Measurements from ENCODE around the gene ISY1. TPM values are rescaled to one million over a fixed set of nuclear protein-coding genes. Genes with fewer than 3 reads are reported as not detected.

Gene ISY1
- total and polyA plus RNA-seq, 2 donors (not counting 1 experiment from before 2014, with no cell fraction given) = 26.4 to 49.6 TPM

- Histone ChIP-seq H4K20me1 (ENCODE audit: control insufficient read depth, insufficient read depth, low read length, poor library complexity, severe bottlenecking) (peaks cover 37% of the 10 kb centered on the region), H3K27ac (ENCODE audit: low read length in 2 of 2) (peak overlapping the region in 1 of 2 donors; percentile 35), H3K4me1 (ENCODE audit: control insufficient read depth in 2 of 2, insufficient read depth in 2 of 2, low read length in 2 of 2) (peaks cover 42 to 46% of the 10 kb centered on the region in 2 donors), H3K36me3 (replicated peaks in 1 of 2; ENCODE audit: control extremely low read depth in 1 of 2, control insufficient read depth in 1 of 2, extremely low read depth in 1 of 2, insufficient read depth in 2 of 2, low read length in 1 of 2) (peaks cover 4% of the 10 kb centered on the region in 2 experiments), H3K9me3 (ENCODE audit: control extremely low read depth in 1 of 3, control insufficient read depth in 2 of 3, insufficient read depth in 1 of 3, low read length in 2 of 3) (no peaks in the 10 kb centered on the region), H3K4me2 (replicated peaks; ENCODE audit: low read depth, low read length, poor library complexity, severe bottlenecking) (peak overlapping the region; percentile 98), H3K4me3 (ENCODE audit: control extremely low read depth in 1 of 5, extremely low read depth in 1 of 5, insufficient read depth in 1 of 5, low read depth in 2 of 5, low read length in 4 of 5) (peak overlapping the region; percentile 68 to 81 (median 76)), H2AFZ (ENCODE audit: insufficient read depth, low read depth, low read length, poor library complexity, severe bottlenecking) (no peak overlapping the region), H3K27me3 (replicated peaks in 1 of 4; ENCODE audit: control extremely low read depth in 1 of 4, control insufficient read depth in 3 of 4, insufficient read depth in 4 of 4, low read length in 3 of 4) (no peaks in the 10 kb centered on the region), H3K79me2 (ENCODE audit: control insufficient read depth, insufficient read depth, low read length) (peaks cover 49% of the 10 kb centered on the region), H3K9ac (ENCODE audit: low read length) (peak overlapping the region; percentile 80)
- WGBS (ENCODE audit: insufficient coverage) = 57% methylated on average over 9 of the region's 13 CpGs
- ChIA-PET CTCF (interaction anchor here (1.5 to 4.3 kb wide), 6 partner anchors 42 to 205 kb away, joined by 4 to 32 read pairs (median 16); partner anchors contain the start of gene ISY1), POLR2A (interaction anchor here (1.0 to 1.6 kb wide), 3 partner anchors 93 to 197 kb away, joined by 3 to 6 read pairs (median 3); a partner anchor contains a TSS)
- Mint-ChIP-seq H3K27ac (peak overlapping the region; percentile 84), H3K4me1 (peaks cover 53% of the 10 kb centered on the region), H3K27me3 (no peaks in the 10 kb centered on the region), H3K4me3 (peak overlapping the region; percentile 88), H3K9me3 (ENCODE audit: insufficient read depth) (no peaks in the 10 kb centered on the region)
- TF ChIP-seq EZH2 (IDR thresholded peaks at IDR 0.05; ENCODE audit: borderline replicate concordance, insufficient read depth, low read depth, low read length, poor library complexity, severe bottlenecking) (no peak), CTCF (IDR thresholded peaks at IDR 0.05) (no peak)
- intact Hi-C loops (cut with micrococcal nuclease) = loop anchor here (1.0 to 5.0 kb wide), 8 partner anchors 42 to 458 kb away; partner anchors contain the start of genes COPG1 and ISY1
- DNase-seq (no peak), ATAC-seq (ENCODE audit: low read depth) (no peak)
Observed at GRCh38 chr3:129119365-129120100, 41.3 kb downstream of the ISY1 start.

GRCh38 chr3:129118745-129119144, 42.1 kb downstream of the ISY1 start:
- POLR2A ChIA-PET = no interaction called here
- CTCF ChIA-PET = interaction anchor here (0.6 to 4.2 kb wide), 5 partner anchors 35 to 205 kb away, joined by 3 to 32 read pairs (median 5); a partner anchor contains a TSS
- H3K4me3 ChIP-seq (ENCODE audit: control extremely low read depth in 1 of 5, extremely low read depth in 1 of 5, insufficient read depth in 1 of 5, low read depth in 2 of 5, low read length in 4 of 5) = peak overlapping the region in 1 of 5 experiments; percentile 72
- no peak overlapping the region for H2AFZ ChIP-seq (ENCODE audit: insufficient read depth, low read depth, low read length, poor library complexity, severe bottlenecking)
- H3K9me3 ChIP-seq (ENCODE audit: control extremely low read depth in 1 of 3, control insufficient read depth in 2 of 3, insufficient read depth in 1 of 3, low read length in 2 of 3) = no peaks in the 10 kb centered on the region
- peak overlapping the region; percentile 98 for H3K4me2 ChIP-seq (replicated peaks; ENCODE audit: low read depth, low read length, poor library complexity, severe bottlenecking)
- H3K79me2 ChIP-seq (ENCODE audit: control insufficient read depth, insufficient read depth, low read length) = peaks cover 57% of the 10 kb centered on the region
- peaks cover 52% of the 10 kb centered on the region for H3K4me1 Mint-ChIP-seq
- H3K27ac ChIP-seq (ENCODE audit: low read length in 2 of 2) = no peak overlapping the region
- H3K36me3 ChIP-seq (replicated peaks in 1 of 2; ENCODE audit: control extremely low read depth in 1 of 2, control insufficient read depth in 1 of 2, extremely low read depth in 1 of 2, insufficient read depth in 2 of 2, low read length in 1 of 2) = peaks cover 4% of the 10 kb centered on the region in 2 experiments
- ATAC-seq (ENCODE audit: low read depth) (no peak), DNase-seq (no peak)
- TF ChIP-seq CTCF (IDR thresholded peaks at IDR 0.05) = no peak
- no peak for TF ChIP-seq EZH2 (IDR thresholded peaks at IDR 0.05; ENCODE audit: borderline replicate concordance, insufficient read depth, low read depth, low read length, poor library complexity, severe bottlenecking)
- WGBS (ENCODE audit: insufficient coverage) = 79% methylated on average over 4 of the region's 5 CpGs
- H3K27ac Mint-ChIP-seq = peak overlapping the region; percentile 15
- H3K27me3 Mint-ChIP-seq = no peaks in the 10 kb centered on the region
- no peaks in the 10 kb centered on the region for H3K27me3 ChIP-seq (replicated peaks in 1 of 4; ENCODE audit: control extremely low read depth in 1 of 4, control insufficient read depth in 3 of 4, insufficient read depth in 4 of 4, low read length in 3 of 4)
- H3K4me1 ChIP-seq (ENCODE audit: control insufficient read depth in 2 of 2, insufficient read depth in 2 of 2, low read length in 2 of 2) = peaks cover 41 to 46% of the 10 kb centered on the region in 2 donors
- H3K9ac ChIP-seq (ENCODE audit: low read length) = no peak overlapping the region
- no peaks in the 10 kb centered on the region for H3K9me3 Mint-ChIP-seq (ENCODE audit: insufficient read depth)
- intact Hi-C loops (cut with micrococcal nuclease) = no loop called here
- H3K4me3 Mint-ChIP-seq = peak overlapping the region; percentile 37
- H4K20me1 ChIP-seq (ENCODE audit: control insufficient read depth, insufficient read depth, low read length, poor library complexity, severe bottlenecking) = peaks cover 43% of the 10 kb centered on the region

Measured in B cell (primary cell).